HG02798 (cell line): ENCODE results near the gene GRAMD4.

Source experiments
- ATAC-seq: cut with Tn5 transposase; IDR thresholded peaks from one replicate; pipeline ENCODE4 v1.9.1; 2021; ENCODE audit warnings: mild to moderate bottlenecking; ENCODE audit not compliant: unreplicated experiment, poor library complexity

Gene GRAMD4

DNA sequence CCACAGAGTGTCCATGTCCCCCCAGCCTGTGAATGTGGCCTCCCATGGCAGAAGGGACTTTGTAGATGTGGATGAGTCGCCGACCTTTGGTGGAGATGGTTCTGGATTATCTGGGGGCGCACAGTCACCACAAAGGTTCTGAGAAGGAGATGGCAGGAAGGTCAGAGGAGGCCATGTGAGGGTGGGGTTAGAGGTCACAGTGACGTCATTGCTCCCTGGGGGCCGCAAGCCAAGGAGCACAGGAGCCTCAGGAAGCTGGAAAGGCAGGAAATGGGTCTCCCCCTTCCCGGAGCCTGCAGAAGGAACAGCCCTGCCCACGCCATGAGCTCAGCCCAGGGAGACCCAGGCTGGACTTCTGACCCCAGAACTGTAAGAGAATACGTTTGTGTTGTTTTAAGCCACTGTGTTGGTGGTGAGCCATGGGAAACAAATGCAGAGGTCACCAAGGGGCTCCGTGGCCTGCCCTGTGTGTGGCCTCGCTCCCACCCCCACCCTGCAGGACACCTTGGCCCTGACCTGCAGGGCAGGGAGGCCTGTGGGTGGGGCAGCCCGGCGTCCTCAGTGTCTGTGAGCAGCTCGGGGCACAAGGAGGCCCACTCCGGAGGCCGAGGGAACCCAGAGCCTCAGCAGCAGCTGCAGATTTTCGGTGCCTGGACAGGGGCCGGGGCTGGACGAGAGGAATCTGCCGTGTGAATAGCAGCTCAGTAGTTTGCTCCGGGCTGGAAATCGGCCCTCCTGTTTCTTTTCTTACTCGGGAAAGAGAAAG is 32.1 kb downstream of the GRAMD4 start:
- ATAC-seq, result no peak

DNA sequence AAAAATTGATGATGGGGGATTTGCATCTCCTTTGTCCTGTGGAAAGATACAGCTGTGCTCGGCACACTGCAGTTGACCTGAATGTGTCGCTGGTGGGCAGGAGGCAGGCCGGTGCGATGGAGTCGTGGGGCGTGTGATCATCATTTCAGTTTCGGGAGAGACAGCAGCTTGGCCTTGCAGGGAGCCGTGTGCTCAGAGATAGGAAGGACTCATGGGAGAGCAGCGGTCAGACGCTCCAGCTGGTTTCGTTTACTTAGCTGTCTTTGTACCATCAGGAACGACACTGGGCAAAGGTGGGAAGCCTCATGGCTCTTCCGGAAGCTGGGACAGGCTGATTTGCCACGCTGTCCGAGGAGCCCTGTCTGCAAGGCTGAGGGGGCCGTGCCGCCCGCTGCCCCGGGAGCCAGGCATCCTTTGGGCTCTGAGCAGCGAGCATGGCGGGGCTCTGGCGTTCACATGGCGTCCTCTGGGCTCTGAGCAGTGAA is 32.7 kb downstream of the GRAMD4 start:
- ATAC-seq, result no peak

- no peak for ATAC-seq
These were observed 33.4 kb downstream of the GRAMD4 start for GRCh38 chr22:46653596-46653995.

DNA sequence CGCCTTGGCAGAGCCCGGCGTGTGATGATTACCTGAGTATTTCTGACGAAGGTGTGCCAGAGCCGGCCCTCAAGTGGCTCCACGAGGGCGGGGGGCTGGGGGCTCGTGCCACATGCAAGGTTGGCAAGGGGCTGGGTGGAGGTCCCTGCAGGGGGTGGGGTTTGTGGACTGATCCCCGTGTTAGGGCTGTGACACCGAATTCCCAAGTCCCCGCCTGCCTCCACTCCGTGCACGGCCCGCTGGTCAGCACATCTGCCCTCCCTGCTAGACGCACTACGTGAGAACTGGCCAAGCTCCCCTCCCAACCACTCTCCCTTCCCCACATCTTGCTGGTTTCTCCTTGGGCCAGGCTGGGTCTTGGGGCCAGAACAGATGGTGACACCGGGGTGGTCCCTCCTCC is 34.2 kb downstream of the GRAMD4 start:
- no peak for ATAC-seq

DNA sequence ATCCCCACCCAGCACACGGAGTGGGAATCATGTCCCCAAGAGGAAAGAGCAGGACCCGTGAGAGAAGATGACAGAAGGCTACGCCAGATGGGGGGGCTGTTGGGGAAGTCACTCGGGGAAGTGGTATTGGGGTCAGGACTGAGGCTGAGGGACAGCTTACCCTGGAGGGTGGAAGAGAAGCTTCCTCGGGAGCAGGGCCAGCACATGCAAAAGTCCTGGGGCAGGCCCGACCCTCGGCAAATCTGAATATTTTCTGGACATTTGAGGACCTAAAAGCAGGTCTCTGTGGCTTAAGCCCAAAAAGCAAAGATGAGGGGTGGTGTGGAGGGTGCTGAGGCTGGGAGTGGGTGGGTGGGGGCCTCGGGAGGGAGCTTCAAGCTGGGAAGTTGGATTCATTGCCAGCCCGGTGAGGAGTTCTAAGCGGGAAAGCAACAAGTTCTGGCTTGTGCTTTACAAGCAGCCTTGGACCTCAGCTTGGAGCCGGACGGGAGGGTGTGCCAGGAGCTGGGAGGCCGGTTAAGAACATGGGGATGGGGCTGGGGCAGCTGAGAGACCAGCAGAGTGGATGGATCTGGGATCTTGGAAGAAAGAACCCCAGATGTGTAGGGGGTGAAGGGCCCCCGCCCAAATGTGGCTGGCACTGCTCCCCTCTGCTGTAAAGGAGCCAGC is 34.9 kb downstream of the GRAMD4 start:
- ATAC-seq, result no peak

GRCh38 chr22:46655861-46656608 is 35.8 kb downstream of the GRAMD4 start:
- no peak for ATAC-seq

- no peak for ATAC-seq
These were observed 36.9 kb downstream of the GRAMD4 start for GRCh38 chr22:46656856-46657654.

GRCh38 chr22:46657655-46657953 is 37.4 kb downstream of the GRAMD4 start:
- ATAC-seq, result no peak

- no peak for ATAC-seq
These were observed 38.1 kb downstream of the GRAMD4 start for GRCh38 chr22:46657996-46658947.

- ATAC-seq, result no peak
These were observed 39.0 kb downstream of the GRAMD4 start for GRCh38 chr22:46659059-46659790.

GRCh38 chr22:46659791-46660186 is 39.6 kb downstream of the GRAMD4 start:
- no peak for ATAC-seq

GRCh38 chr22:46660604-46661201 is 40.5 kb downstream of the GRAMD4 start:
- no peak for ATAC-seq

- ATAC-seq, result no peak
These were observed 41.1 kb downstream of the GRAMD4 start for GRCh38 chr22:46661221-46661851.

DNA sequence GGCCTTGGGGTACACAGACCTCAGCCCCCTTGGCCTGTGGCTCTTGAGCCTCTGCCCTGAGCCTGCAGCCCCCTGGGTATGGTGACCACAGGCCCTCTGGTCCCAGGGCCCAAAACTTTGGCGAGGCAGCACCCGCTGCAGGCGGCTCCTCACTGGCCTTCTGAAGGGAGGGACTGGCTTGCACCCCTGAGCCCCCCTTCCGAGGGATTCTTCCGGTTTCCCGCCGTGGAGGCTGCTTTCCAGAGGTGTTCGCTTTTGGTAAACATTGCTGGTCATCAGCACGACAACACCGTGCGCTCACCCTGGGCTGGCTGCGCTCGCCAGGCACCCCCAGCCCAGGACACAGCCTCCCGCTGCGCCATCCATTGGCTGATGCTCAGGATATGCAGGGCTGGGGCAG is 42.0 kb downstream of the GRAMD4 start:
- ATAC-seq, result no peak

DNA sequence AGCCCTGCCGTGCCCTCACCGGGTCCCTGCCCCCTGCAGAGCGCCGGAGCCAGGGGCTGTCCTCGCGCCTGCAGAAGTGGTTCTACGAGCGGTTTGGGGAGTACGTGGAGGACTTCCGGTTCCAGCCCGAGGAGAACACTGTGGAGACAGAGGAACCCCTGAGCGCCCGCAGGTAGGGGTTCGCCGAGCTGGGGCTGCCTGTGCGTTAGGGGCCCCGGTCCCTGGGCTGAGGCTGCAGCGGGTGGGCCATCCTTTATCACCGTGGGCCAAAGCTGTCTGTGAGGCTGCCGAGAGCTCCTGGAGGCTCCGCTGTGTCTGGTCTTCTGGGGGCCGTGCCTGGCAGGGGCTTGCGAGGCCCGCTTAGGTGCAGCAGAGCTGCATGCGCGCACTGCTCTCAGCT is 42.8 kb downstream of the GRAMD4 start:
- no peak for ATAC-seq

- ATAC-seq, result no peak
These were observed 43.4 kb downstream of the GRAMD4 start for GRCh38 chr22:46663436-46664100.

GRCh38 chr22:46664301-46664855 is 44.2 kb downstream of the GRAMD4 start:
- no peak for ATAC-seq
